GM19239 (cell line): ENCODE data around the gene ABCD4.

ENCODE experiments used
- DNase-seq: peaks from one replicate; pipeline ENCODE4 v3.0.0; 2011; ENCODE audit warnings: low spot score; ENCODE audit not compliant: insufficient read length
- FAIRE-seq: peaks from 2 replicates; lab custom pipeline; 2011; peaks lifted over from hg19 to GRCh38; lab: Jason Lieb, UNC

ABCD4 gene

GRCh38 chr14:74263181-74263580, 39.6 kb downstream of the ABCD4 start:
- FAIRE-seq, result no peak

GRCh38 chr14:74262076-74262475, 40.7 kb downstream of the ABCD4 start:
- no peak for DNase-seq
- FAIRE-seq, result no peak

More at GRCh38 chr14:74263181-74263580, 39.6 kb downstream of the ABCD4 start:
- no peak for DNase-seq

- FAIRE-seq (no peak), DNase-seq (no peak)
Measured at GRCh38 chr14:74261288-74261687, 41.4 kb downstream of the ABCD4 start.

- no peak for FAIRE-seq
- DNase-seq, result no peak
Measured at GRCh38 chr14:74260525-74261233, 42.1 kb downstream of the ABCD4 start.

- FAIRE-seq (no peak), DNase-seq (no peak)
Measured at GRCh38 chr14:74259513-74259912, 43.2 kb downstream of the ABCD4 start.

- FAIRE-seq (no peak), DNase-seq (no peak)
Measured at GRCh38 chr14:74258764-74259035, 44.0 kb downstream of the ABCD4 start.

- FAIRE-seq (no peak), DNase-seq (no peak)
Measured at GRCh38 chr14:74257941-74258763, 44.6 kb downstream of the ABCD4 start.

- FAIRE-seq (peak; percentile 82), DNase-seq (peak; percentile 80)
Measured at GRCh38 chr14:74257078-74257940, 45.4 kb downstream of the ABCD4 start.

GRCh38 chr14:74255281-74255680, 47.5 kb downstream of the ABCD4 start:
- DNase-seq (no peak), FAIRE-seq (no peak)

- DNase-seq, result no peak
- no peak for FAIRE-seq
Measured at GRCh38 chr14:74249433-74250375, 53.0 kb downstream of the ABCD4 start.

GRCh38 chr14:74248017-74248416, 54.7 kb downstream of the ABCD4 start:
- FAIRE-seq, result no peak
- DNase-seq, result no peak

- no peak for FAIRE-seq
- DNase-seq, result no peak
Measured at GRCh38 chr14:74246542-74246941, 56.2 kb downstream of the ABCD4 start.

- DNase-seq (no peak), FAIRE-seq (no peak)
Measured at GRCh38 chr14:74245292-74245691, 57.4 kb downstream of the ABCD4 start.

GRCh38 chr14:74244115-74244514, 58.6 kb downstream of the ABCD4 start:
- FAIRE-seq (no peak), DNase-seq (no peak)

GRCh38 chr14:74243051-74243450, 59.7 kb downstream of the ABCD4 start:
- FAIRE-seq (no peak), DNase-seq (no peak)

GRCh38 chr14:74242780-74243042, 60.0 kb downstream of the ABCD4 start:
- FAIRE-seq (no peak), DNase-seq (no peak)

- DNase-seq (no peak), FAIRE-seq (no peak)
Measured at GRCh38 chr14:74242021-74242779, 60.5 kb downstream of the ABCD4 start.

- FAIRE-seq, result no peak
- no peak for DNase-seq
Measured at GRCh38 chr14:74241652-74242017, 61.1 kb downstream of the ABCD4 start.
